Stimulated activated CD4-positive, alpha-beta T cell treated with anti-CD3 and anti-CD28 coated beads, Interleukin-4, amount 100 ng/mL, for 24 hours (primary cell): ENCODE measurements around the gene GNAI3.
A peak's percentile ranks its signal among the peaks of the same experiment; 100 is the strongest.
"Not testable (repeated sequence)": the region's sequence is repeated elsewhere in the genome, so short reads cannot be mapped to it uniquely, and the experiment has no call there.

Experiments
- DNase-seq: peaks from one replicate; pipeline ENCODE4 v3.0.0-alpha.2; 2020

The GNAI3 gene

DNA sequence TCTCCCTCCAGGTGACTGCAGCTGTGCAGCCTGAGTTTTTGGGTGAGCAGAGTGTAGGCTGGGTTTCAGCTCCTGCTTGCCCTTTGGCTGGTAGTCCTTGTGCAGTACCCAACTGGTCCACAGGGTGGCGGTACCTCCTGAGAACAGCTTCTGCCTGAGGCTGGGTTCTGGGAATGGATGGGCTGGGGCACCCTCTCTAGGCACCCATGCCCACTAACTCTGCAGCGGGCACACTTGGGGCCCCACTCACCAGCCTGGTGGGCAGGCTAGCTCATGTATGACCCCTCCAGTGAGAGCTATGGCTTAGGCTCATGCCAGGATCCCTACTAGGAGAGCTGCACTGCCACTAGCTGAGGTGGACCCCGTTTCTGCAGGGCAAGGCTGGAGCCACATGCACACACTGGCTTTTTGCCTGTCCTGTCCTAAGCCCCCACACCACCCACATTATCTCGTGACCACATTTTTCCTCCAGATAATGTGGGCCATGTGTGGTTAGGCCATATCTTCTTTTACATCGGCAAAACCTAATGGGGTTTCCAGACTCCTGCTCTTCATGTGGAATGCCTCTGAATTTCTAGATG, 92.0 kb downstream of the GNAI3 start:
- DNase-seq, result peak; percentile 94

DNA sequence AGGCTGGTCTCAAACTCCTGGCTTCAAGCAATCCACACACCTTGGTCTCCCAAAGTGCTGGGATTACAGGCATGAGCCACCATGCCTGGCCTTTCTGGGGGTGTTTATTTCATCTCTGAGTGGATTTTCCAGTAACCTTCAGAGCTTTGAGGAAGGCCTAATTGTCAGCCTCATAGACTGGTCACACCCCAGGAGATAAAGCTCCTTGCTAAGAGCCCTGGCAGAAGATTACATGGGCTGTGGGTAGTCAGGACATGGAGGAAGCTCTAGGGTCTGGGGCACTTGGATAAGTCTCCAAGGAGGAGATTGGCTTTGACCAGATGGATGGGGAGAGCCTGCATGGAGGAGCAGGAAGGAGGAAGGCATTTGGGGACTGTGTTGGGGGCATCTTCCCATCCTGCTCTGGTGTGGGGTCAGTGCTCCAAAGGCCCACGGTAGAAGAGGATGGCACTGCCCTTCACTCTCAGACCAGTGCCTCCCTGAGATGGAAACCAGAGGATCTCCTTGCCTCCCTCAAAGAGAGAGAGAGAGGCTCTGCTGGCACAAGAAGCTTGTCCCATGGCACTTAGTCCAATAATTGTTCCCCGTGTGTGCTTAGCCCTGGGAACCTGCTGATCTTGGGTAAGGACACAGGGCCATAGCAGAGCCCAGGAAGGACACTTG, 92.8 kb downstream of the GNAI3 start:
- no peak for DNase-seq

DNA sequence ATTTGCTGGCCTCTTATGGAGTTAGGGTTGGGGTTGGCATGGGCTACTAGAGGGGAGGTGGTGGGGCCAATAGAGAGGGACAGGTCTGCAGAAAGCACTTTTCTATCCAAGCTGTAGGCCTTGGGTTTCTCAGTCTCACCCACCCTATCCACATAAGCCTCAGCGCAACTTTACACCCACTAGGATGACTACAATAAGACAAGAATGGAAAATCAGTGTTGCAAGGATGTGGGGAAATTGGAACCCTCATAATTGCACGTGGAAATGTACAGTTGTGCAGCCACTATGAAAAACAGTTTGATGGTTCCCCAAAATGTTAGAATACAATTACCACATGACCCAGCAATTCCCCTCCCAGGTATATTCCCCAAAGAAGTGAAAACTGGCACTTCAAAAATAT, 93.4 kb downstream of the GNAI3 start:
- no peak for DNase-seq

DNA sequence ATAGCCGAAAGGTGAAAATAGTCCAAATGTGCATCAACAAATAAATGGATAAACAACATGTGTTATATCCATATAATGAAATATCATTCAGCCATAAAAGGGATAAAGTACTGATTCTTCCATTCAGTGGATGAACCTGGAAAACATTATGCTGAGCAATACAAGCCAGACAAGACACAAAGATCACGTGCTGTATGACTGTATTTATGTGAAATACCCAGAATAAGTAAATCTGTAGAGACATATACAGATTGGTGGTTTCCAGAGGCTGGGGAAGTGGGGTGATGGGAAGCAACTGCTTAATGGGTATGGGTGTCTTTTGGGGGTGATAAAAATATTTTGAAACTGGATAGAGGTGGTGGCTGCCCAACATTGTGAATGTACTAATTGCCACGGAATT, 94.2 kb downstream of the GNAI3 start:
- DNase-seq, result no peak

DNA sequence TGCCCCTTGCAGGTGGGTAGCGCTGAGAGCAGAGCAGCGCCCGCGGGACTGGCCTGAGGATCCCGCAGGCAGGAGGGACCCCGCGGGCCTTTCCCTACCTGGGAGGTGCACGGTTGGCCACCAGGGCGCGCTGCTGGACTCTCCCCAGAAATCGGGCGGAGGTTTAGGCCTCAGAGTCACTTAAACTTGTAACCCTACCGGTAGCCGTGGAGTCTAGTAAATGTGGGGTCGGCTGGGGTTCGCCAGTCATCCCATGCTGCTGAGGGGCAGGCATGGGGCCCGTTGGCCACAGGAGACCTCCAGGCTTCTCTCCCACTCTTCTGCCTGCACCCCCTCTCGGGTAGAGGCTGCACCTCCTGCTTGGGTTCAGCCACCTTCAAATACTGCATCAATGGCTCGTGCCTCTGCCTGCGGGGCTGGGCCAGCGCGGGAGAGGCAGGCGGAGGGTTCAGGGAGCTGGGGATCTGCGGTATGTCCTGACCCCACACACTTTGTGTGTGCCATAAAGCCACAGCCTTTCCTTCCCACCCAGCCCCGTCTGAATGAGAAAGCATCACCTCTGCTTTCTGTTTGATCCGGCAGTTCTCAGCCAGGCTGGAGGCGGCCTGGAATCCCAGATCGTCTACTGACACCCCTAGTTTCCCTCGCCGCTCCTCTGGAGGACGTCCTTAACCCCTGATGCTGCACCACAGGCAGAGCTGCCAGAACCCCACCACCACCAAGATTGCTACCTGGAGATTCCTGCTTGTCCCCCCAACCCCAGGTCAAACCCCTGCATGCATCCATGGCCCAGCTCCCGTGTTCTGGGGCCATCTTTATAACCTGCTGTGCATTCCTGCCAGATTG, 95.2 kb downstream of the GNAI3 start:
- DNase-seq, result peak; percentile 91

DNA sequence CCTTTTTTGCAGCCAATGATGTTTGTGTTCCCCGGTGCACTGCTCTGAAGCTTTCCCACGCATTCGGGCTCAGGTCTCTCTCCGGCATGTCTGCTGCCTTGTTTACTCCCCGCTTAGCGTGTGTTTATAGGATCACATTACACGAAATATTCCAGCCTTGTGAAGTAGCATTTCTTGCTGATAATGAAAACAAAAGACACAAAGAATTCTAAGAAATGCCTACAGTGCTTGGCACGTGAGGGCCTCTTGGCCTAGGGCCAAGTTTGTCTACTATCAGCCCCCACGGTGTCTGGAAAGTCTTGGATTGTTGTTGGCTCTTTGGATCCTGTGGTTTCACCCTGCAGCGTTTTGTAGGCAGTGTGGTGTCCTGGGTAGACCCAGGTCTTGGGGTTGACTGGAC, 96.3 kb downstream of the GNAI3 start:
- no peak for DNase-seq

DNA sequence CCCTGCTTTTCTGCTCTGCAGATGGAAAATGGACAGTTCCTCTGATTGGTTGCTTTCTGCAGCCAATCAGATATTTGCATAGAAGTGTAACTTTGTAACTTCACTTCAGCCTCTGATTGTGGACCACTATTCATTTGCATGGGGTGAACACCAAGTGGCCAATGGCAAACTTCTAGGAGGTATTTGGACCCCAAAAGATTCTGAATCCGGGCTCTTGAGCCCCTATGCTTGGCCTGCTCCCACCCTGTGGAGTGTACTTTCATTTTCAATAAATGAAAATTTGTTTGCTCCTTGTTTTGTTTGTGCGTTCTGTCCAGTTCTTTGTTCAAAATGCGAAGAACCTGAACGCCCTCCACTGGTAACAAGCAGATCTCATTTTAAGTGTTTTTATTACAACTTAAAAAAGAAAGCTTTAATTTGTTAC, 101.1 kb downstream of the GNAI3 start:
- DNase-seq, result no peak

DNA sequence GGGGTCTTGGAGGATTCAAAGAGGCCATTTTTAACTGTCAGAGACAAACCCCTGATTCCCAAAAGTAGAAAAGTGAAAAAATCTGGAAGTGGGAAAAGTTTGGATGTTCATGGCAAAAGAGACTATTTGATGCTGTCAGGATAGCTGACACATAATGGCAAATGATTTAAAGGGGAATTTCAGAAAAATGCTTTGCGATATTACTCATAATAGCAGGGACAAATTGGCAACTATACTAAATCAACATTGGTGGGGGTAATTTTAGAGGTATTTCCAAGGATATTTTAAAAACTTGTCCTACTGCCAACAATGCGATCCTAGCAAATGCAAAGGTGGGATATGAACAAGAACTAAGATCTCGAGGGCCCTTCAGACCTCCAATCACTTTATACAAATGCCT, 102.2 kb downstream of the GNAI3 start:
- no peak for DNase-seq

DNA sequence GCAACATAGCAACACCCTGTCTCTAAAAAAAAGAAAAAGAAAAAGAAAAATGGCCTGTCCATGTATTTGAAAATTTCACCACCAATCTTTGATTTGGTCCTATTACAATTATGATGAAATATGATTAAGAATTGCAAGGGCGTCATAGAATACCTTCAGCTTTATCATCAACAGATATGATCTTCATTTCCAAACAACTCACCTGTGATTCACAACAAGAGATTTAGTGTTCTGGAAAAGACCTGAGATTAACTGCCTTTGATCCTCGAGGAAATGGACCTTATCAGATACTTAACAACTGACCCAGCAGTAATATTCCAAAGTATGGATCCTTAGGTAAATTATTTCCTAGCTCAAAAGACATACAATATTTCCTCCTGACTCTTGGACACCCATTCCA, 104.0 kb downstream of the GNAI3 start:
- no peak for DNase-seq

DNA sequence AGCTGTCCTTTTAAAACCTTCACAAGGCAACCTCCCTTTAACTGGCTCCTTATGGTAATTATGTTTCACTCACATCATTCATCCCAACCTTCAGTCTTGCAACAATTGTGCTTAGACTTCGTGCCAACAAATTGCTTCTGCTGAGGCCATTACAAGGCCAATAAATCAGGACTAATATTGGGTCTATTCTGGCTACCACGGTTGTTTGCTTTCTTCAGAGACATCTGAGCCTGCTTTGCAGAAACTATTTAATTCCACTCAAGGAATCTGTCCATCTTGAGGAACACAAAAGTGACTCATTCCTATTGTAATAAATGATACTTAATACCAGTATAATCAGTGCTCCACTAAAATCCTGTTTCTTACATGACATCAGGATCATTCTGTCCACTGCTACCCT, 104.9 kb downstream of the GNAI3 start:
- DNase-seq, result no peak

DNA sequence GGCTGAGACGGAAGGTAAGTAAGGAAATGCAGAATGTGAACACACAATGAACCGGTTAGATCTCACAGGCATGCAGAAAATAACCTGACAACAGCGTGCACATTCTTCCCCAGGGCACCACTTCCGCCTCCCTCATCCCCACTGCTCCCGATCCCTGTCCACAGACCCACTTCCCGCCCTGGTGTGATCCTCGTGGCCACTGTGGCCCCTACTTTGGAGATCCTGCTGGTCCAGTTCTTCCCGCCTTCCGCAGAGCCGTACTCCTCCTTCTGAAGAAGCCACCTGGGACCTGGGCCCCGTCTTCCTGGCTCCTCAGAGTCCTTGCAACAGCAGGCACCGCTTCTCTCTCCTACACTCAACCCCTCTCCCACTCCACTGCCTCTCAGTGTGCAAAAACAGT, 106.1 kb downstream of the GNAI3 start:
- no peak for DNase-seq

DNA sequence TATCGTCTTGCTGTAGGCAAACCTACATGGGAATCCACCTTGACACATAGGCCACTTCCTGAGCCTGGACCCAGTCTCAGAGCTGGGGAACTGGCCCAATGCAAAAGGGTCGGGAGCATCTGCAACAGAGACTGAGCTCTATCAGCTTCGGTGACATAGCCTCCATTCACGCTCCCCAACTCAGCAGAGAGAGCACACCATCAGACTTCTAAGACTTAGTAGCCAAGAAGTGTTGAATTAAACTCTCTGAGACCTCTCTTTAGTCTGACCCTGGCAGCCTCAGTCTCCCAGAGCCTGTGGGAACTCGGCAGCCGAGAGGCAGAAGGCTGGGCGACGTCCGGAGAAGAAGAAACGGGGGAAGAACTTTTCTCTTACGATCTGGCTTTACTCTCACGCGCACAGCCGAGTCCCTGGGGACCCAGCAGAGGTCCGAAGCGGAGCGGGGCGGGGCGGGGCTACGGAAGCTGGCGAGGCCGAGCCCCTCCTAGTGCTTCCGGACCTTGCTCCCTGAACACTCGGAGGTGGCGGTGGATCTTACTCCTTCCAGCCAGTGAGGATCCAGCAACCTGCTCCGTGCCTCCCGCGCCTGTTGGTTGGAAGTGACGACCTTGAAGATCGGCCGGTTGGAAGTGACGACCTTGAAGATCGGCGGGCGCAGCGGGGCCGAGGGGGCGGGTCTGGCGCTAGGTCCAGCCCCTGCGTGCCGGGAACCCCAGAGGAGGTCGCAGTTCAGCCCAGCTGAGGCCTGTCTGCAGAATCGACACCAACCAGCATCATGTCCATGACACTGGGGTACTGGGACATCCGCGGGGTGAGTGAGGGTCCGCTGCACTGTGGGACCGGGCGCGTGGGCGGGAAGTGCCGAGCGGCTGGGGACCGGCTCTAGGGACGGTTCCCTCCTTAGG, 107.5 kb downstream of the GNAI3 start, which contains the start of gene GSTM4:
Gene GSTM4 (plus strand): TSS at position 485 of the 905 bp plus-strand sequence. CDS start 291 bp downstream, at position 776.
- peak; percentile 63 for DNase-seq

DNA sequence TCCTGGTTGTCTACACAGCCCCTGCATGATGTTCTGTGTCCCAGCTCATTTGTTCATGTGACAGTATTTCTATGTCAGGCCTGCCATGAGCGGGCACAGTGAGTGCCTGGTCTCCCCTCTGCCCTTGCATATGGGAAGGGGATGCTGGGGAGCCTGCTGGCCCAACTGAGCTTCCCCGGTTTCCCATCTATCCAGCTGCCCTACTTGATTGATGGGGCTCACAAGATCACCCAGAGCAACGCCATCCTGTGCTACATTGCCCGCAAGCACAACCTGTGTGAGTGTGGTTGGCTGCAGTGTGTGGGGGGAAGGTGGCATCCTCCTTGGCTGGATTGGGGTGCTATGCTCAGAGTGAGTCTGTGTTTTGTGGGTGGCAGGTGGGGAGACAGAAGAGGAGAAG, 109.0 kb downstream of the GNAI3 start:
- DNase-seq, result no peak

DNA sequence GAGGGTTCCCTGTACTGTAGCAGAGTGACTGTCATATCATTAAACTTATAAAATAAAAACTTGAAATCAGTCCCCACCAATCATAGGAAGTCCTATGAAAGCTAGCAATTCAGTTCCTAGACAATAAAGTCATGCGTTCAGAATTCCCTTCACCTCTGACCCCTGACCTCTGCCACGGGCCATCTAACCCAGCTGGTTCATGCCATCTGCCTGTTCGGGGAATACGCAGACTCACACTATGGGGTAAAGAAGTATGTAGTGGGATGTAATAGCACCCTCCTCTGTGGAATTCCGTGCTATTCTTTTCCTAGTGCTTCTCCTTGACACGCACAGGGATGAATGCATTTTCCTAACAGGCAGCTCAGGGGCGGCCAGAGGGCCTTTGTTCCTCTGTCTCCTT, 109.6 kb downstream of the GNAI3 start:
- no peak for DNase-seq

DNA sequence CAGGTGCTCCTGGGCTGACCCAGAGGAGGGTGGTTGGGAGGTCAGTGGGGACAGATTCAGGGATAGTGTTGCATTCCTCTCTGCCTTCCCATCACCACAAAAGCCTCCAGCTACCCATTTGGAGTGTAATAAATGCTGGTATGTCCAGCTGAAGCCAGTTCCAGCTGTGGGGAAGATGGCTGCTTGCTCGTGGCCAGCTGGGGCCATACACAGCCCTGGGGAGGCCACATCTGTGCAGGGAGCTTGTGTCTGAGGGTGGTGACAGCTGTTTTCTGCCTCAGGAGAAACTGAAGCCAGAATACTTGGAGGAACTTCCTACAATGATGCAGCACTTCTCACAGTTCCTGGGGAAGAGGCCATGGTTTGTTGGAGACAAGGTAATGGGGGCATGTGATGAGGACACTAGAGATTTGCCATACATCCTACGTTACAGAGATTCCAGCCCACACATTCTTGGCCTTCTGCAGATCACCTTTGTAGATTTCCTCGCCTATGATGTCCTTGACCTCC, 110.2 kb downstream of the GNAI3 start:
- no peak for DNase-seq

DNA sequence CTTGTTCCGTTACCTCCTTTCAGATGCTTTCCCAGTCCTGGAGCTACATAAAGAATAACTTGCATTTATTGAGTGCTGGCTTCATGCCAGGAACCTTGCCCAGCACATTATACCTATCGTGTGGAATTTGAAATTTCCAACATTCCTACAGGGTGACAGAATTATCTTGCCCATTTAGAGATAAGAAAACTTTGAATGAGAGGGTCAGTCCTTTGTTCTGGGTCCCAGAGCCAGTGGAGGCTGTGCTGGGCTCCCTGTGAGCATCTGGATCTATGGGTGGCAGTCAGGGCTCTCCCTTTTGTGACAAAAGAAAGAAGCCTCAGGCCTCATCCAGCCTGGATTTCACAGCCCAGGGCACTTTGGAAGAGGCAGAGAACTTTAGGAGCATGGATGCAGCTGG, 110.7 kb downstream of the GNAI3 start:
- no peak for DNase-seq

DNA sequence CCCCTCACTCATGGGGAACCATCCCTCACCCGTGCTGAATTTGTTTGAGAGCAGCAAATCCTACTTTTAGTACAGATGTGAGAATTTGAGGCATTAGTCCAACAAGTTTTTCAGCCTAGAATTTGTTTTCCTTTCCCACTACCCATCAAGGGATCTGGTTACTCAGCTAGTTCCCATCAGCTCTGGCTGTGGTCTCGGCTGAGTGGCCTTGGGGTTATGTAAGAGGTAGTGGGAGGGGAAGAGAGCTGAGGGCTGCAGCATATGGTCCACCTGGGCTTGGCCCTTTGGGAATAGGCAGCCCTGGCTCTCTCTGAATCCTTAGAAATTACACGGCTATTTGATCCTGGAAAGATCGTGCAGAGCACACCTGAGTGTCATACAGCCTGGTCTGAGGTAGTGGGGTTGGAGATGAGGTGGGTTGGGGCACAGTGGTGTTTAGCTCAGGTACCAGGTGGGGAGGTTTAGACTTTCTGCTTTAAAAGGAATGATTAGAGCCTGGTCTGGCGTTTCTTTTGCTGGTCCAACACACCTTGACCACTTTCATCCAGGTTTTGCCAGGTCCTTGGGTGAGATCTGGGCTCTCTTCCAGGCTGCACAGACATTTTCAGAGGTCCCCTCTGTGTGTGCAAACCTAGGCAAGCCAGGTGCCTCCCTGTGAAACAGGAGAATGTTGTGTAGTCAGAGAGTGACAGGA, 111.7 kb downstream of the GNAI3 start:
- DNase-seq, result no peak

DNA sequence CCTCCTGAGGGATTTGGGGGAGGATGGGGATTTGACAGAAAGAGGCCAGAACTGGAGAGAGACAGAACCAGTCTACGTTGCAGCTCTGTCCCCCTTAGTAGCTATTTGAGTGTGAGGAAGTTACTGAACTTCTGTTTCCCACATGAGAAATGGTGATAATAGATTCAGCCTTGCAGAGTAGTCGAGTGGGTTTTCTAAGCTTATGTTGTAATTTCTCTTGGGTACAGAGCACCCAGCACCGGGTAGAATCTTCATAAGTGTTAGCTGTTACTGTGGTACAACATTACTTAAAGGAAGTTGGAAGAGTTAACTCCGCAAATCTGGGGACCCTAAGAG, 112.2 kb downstream of the GNAI3 start:
- not testable (repeated sequence) for DNase-seq

DNA sequence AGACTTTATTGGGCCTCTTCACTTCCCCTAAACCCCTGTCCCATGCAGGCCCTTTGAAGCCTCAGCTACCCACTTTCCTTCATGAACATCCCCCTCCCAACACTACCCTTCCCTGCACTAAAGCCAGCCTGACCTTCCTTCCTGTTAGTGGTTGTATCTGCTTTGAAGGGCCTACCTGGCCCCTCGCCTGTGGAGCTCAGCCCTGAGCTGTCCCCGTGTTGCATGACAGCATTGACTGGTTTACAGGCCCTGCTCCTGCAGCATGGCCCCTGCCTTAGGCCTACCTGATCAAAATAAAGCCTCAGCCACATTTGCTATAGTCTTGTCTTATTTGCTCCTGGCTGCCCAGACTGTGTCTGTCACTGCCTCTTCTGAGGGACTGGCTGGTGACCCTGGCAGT, 113.0 kb downstream of the GNAI3 start:
- DNase-seq, result no peak

DNA sequence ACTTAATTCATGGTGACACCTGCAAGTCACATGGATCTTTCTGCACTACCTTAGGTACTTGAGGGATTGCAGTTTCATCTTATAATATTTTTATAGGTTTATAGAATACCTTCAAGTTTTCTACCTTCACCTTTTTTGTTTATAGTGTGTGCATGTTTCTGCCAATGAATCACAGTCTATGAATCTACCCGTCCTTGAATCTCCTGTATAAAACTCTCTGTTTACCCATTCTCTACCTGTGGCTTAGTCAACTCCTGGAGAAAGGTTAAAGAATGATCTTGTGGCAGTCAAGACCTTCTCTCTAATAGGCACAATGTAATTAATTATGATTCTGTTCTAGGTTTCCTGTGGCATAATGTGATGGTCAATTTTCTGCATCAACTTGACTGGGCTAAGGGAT, 116.3 kb downstream of the GNAI3 start:
- DNase-seq, result no peak

DNA sequence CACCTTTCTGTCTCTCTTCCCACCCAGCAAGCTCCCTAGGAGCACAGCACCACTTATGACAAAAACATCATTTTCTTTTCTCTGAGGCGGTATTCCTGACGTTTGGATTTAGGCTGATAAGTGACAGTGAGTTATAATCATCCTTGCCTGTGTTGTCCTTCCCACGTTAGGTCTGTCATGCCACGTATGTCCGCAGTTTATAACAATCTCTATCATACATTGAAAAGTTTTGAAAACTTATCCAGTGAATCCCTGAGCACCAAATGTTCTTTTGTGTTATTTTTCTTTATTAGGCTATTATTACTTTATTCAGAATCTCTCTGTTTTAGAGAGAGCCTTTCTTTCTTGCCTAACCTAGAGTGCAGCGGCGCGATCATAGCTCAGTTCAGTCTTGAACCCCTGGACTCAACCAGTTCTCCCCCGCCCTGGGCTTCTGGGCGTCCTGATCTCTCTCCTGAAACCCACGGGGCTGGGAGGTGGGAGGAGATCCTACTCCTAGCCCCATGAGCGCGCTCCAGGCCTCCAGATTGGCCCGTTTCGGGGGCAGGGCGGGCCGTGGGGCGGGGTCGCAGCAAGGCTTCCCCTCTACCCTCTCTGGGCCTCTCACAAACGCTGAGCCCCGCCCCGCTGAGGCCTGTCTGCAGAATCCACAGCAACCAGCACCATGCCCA, 119.2 kb downstream of the GNAI3 start, which contains the start of gene GSTM2:
Gene GSTM2 (plus strand): TSS at position 606 of the 671 bp plus-strand sequence. CDS start 59 bp downstream, at position 665.
- peak; percentile 85 for DNase-seq
